ENCODE results near the gene TRMT11.
"Not testable (repeated sequence)": the region's sequence is repeated elsewhere in the genome, so short reads cannot be mapped to it uniquely, and the experiment has no call there.

The TRMT11 gene

GRCh38 chr6:125956506-125957390 is 29.6 kb upstream of the TRMT11 start, which contains the start of gene HINT3:
Gene HINT3 (plus strand): TSS chr6:125956770. CDS start chr6:125956978, 208 bp downstream.
- DNase-seq (ENCODE audit: low read depth) = peak; percentile 97

GRCh38 chr6:125957391-125957693 is 29.0 kb upstream of the TRMT11 start:
- DNase-seq (ENCODE audit: low read depth) = no peak

GRCh38 chr6:125957845-125958244 is 28.5 kb upstream of the TRMT11 start:
- DNase-seq (ENCODE audit: low read depth) = no peak

- no peak for DNase-seq (ENCODE audit: low read depth)
Observed at GRCh38 chr6:125959041-125959440, 27.3 kb upstream of the TRMT11 start.

DNA sequence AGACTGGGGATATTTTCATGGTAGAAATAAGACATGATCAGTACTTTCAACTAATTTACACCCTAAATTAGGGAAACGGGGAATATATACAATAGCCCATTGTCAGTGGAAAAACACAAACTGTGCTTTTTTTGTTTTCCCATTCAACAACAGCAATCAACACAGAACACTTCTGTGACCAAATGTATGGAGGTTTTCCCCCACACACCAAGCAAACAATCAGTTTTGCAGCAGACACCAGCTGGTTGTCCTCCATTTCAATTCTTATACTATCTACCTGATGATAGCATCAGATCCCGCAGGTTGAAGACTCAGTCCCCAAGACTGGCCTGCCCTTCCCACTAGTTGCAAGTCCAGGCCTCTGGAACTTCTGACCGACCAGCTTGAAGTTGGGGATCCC is 25.2 kb upstream of the TRMT11 start:
- DNase-seq (ENCODE audit: low read depth) = no peak

DNA sequence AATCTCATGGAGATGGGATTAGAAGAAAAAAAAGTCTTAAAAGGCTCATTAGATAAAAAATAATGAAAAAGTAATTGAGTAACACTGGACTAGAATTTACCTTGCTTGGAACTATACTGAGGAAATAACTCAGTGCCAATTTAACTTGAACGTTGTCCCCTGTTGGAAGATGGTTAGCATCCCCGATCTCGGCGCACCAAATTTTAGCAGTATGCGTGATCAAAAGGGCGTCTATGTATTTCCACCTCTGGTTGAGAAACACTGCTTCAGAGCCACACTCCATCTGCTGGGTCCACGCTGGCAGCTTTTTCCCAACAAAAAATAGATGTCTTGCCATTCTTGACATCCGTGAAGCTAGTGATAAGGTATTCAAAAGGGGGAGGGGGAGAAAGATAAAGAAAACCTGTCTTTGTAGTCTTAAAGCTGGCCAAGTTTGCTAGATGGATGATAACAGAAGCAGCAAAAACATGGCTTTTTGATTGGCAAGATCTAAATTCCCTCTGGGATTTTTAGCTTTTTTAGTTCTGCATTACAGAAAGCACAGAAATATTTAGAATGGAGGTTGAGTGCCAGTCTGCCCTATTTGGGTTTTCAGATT is 23.3 kb upstream of the TRMT11 start:
- no peak for DNase-seq (ENCODE audit: low read depth)

DNA sequence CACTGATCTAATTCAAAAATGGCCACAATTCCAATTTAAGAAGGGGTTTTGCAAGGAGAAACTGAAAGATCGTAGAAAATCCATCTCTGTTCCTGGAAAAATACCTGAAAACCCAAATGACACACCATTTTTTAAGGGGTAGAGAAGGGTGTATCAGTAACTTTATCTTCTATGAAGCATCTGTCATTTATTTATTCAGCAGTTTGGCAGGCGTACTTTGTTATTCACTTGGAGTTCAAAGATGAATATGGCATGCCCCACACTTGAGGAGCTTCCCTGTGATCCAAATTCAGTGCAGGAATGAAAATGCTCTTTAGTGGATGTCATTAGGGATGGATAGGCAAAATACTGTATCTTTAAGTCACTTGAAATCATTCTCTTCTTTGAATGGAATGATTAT is 22.5 kb upstream of the TRMT11 start:
- no peak for DNase-seq (ENCODE audit: low read depth)

DNA sequence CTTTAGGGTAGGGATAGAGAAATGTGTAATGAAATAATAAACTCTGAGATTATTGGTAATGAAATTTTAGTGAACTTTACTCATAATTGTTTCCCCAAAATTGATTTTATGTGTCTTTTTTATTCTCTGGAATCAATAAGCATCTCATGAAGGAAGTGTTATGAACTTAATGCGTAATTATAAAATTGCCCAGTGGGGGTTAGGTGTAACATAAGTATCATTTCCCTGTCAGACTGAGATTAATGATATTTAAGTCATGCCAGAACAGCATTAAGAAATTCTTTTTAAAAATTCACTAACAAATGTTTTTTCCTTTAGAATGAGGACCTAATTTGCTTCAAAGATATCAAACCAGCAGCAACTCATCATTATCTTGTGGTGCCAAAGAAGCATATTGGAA is 19.8 kb upstream of the TRMT11 start:
- no peak for DNase-seq (ENCODE audit: low read depth)

- no peak for DNase-seq (ENCODE audit: low read depth)
Observed at GRCh38 chr6:125968493-125968892, 17.8 kb upstream of the TRMT11 start.

- no peak for DNase-seq (ENCODE audit: low read depth)
Observed at GRCh38 chr6:125970760-125971159, 15.6 kb upstream of the TRMT11 start.

- not testable (repeated sequence) for DNase-seq (ENCODE audit: low read depth)
Observed at GRCh38 chr6:125972478-125972877, 13.9 kb upstream of the TRMT11 start.

- no peak for DNase-seq (ENCODE audit: low read depth)
Observed at GRCh38 chr6:125974214-125974866, 12.0 kb upstream of the TRMT11 start.

DNA sequence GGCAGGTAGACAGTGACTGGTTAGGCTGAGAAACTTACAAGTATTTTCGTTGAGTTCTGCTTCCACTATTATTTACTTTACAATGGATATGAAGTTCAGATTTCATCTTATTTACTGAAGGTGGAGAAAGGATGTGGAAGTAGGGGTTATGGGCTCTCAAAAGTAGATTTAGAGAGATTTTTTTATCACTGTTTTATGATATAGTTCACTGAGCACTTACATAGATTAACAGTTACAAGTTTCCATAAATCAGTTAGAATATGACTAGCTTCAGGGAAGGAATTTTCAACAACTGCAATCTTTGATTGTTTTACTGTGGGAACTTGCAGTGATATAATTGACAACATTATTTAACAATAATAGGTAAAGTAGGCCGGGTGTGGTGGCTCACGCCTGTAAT is 7.2 kb upstream of the TRMT11 start:
- DNase-seq (ENCODE audit: low read depth) = no peak

DNA sequence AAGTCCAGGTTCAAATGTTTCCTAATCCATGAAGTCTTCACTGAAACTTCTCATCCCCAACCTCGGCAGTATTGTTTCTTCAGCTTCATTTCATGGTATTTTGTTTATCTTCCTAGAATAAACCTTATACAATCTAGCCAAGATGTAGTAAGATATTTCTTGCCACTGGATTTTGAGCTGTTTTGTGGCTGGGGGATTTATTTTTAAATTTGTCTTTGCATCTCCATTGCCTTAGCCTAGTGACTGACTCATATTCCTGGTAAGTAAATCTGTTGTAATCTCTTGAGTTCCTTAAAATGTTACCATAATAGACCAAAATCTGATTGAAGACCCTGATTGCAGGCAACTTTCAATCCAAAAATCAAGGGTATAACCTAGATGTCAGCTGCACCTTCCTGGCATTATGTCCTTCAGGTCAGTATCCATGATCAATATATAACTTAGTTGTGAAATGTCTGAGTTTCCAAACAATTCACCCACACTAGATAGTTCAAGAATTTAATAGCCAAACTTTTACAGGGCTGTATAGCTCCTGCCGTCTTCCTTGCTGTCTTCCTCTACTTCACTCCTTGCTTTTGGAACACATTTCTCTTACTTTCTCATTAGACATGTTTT is 4.7 kb upstream of the TRMT11 start:
- DNase-seq (ENCODE audit: low read depth) = no peak

GRCh38 chr6:125983246-125983945 is 2.9 kb upstream of the TRMT11 start:
- no peak for DNase-seq (ENCODE audit: low read depth)

- no peak for DNase-seq (ENCODE audit: low read depth)
Observed at GRCh38 chr6:125984311-125984710, 2.0 kb upstream of the TRMT11 start.

- no peak for DNase-seq (ENCODE audit: low read depth)
Observed at GRCh38 chr6:125985522-125985921, 818 bp upstream of the TRMT11 start.

- DNase-seq (ENCODE audit: low read depth) = no peak
Observed at GRCh38 chr6:125985979-125986300, 400 bp upstream of the TRMT11 start.

DNA sequence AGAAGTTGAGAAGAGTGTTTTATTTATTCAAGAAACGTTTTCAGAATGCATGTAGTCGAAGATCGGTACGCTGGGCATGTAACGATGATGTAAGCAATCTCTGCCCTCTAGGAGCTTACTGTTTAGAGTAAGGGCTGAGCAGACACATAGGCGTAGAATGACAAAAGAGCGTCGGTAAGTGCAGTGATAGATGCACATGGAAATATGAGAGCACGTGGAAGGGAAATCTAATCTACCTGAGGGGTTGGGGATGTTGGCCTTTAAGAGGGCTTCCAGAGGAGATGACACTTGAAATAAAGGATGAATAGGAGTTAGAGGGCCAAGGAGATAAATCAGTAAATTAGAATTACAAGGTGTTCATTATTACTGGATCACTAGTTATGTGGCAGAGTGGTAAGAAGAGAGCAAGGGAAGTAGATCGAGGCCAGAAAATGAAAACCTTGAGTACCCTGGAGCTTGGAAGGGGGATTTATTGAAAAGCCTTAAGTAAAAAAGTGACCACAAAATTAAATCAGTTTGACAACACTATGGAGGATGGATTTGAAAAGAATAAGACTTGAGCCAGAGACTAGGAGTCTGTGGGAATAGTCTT is 782 bp downstream of the TRMT11 start:
- no peak for DNase-seq (ENCODE audit: low read depth)

GRCh38 chr6:125988280-125988679 is 1.9 kb downstream of the TRMT11 start:
- no peak for DNase-seq (ENCODE audit: low read depth)

DNA sequence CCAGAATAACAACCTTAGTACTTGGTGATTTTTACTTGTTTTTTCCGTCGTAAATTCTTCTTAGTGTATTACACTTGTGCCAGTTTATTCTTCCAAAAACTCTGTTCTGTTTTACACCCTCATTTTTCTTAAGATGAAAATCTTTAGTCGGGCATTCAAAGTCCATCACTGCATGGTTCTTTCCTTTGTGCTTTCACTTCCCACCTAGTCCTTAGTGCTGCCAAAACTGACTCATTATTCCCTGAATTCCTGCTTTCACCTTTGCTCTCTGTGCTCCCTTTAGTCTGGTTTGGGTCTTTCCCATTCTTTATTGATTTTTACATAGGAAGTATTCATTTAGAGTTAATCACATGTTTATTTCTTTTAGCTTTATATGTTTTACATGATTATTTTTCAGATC is 3.3 kb downstream of the TRMT11 start:
- DNase-seq (ENCODE audit: low read depth) = no peak

GRCh38 chr6:125991653-125992052 is 5.3 kb downstream of the TRMT11 start:
- DNase-seq (ENCODE audit: low read depth) = no peak

All from stimulated activated CD8-positive, alpha-beta memory T cell treated with anti-CD3 and anti-CD28 coated beads, Interleukin-15, amount 100 ng/mL, for 1 hour (primary cell).